NCI-H1417 treated with DMSO at 0.1 percent for 48 hours (cell line): Measurements from ENCODE around the gene SMC1B.
"Not testable (repeated sequence)": the region's sequence is repeated elsewhere in the genome, so short reads cannot be mapped to it uniquely, and the experiment has no call there.

ENCODE experiments used
- DNase-seq: peaks from one replicate; lab custom pipeline; 2025; lab: John Stamatoyannopoulos, UW

Gene SMC1B

GRCh38 chr22:45445031-45445710, 31.8 kb upstream of the SMC1B start:
- DNase-seq, result no peak

GRCh38 chr22:45444168-45444567, 30.8 kb upstream of the SMC1B start:
- no peak for DNase-seq

GRCh38 chr22:45442116-45442515, 28.7 kb upstream of the SMC1B start:
- no peak for DNase-seq

- no peak for DNase-seq
Measured at GRCh38 chr22:45441138-45441537, 27.7 kb upstream of the SMC1B start.

GRCh38 chr22:45440688-45441087, 27.3 kb upstream of the SMC1B start:
- DNase-seq, result not testable (repeated sequence)

- no peak for DNase-seq
Measured at GRCh38 chr22:45438336-45438735, 24.9 kb upstream of the SMC1B start.

GRCh38 chr22:45436871-45437517, 23.6 kb upstream of the SMC1B start:
- not testable (repeated sequence) for DNase-seq

GRCh38 chr22:45435544-45436139, 22.2 kb upstream of the SMC1B start:
- no peak for DNase-seq

- no peak for DNase-seq
Measured at GRCh38 chr22:45434981-45435380, 21.6 kb upstream of the SMC1B start.

GRCh38 chr22:45430871-45431270, 17.5 kb upstream of the SMC1B start:
- DNase-seq, result no peak

GRCh38 chr22:45429981-45430775, 16.8 kb upstream of the SMC1B start:
- DNase-seq, result no peak

- no peak for DNase-seq
Measured at GRCh38 chr22:45429424-45429823, 16.0 kb upstream of the SMC1B start.

GRCh38 chr22:45428391-45429385, 15.3 kb upstream of the SMC1B start:
- no peak for DNase-seq

GRCh38 chr22:45427114-45427513, 13.7 kb upstream of the SMC1B start:
- no peak for DNase-seq

- no peak for DNase-seq
Measured at GRCh38 chr22:45426387-45426786, 13.0 kb upstream of the SMC1B start.

- DNase-seq, result no peak
Measured at GRCh38 chr22:45425531-45426265, 12.3 kb upstream of the SMC1B start.

- no peak for DNase-seq
Measured at GRCh38 chr22:45425101-45425500, 11.7 kb upstream of the SMC1B start.

- no peak for DNase-seq
Measured at GRCh38 chr22:45424241-45424731, 10.9 kb upstream of the SMC1B start.

- DNase-seq, result no peak
Measured at GRCh38 chr22:45423524-45423923, 10.1 kb upstream of the SMC1B start.

- no peak for DNase-seq
Measured at GRCh38 chr22:45422237-45422983, 9.0 kb upstream of the SMC1B start.
